ENCODE results near the gene VIPR1.
A peak's percentile ranks its signal among the peaks of the same experiment; 100 is the strongest.

Gene VIPR1

GRCh38 chr3:42557854-42558253, 55.4 kb downstream of the VIPR1 start:
- TF ChIP-seq CTCF (conservative IDR thresholded peaks at IDR 0.05; ENCODE audit: low read depth, low read length) = no peak
- no peak overlapping the region for H3K9ac ChIP-seq
- no peaks in the 10 kb centered on the region for H4K20me1 ChIP-seq (ENCODE audit: insufficient read depth)
- no peak overlapping the region for H3K4me2 ChIP-seq
- H2AFZ ChIP-seq (ENCODE audit: low read depth) = no peak overlapping the region
- no peak overlapping the region for H3K4me3 ChIP-seq (IDR thresholded peaks at IDR 0.05; ENCODE audit: insufficient read depth, low read depth, low read length)
- H3K4me1 ChIP-seq (ENCODE audit: low read depth, poor library complexity, severe bottlenecking) = peaks cover 16% of the 10 kb centered on the region
- H3K79me2 ChIP-seq (ENCODE audit: insufficient read depth, low read depth) = no peaks in the 10 kb centered on the region
- H3K36me3 ChIP-seq (ENCODE audit: insufficient read depth) = no peaks in the 10 kb centered on the region
- H3K27ac ChIP-seq = no peak overlapping the region
- H3K27me3 ChIP-seq (ENCODE audit: insufficient read depth, low read depth) = no peaks in the 10 kb centered on the region

- Histone ChIP-seq H3K27ac (no peak overlapping the region), H3K27me3 (ENCODE audit: insufficient read depth, low read depth) (no peaks in the 10 kb centered on the region), H3K36me3 (ENCODE audit: insufficient read depth) (no peaks in the 10 kb centered on the region), H2AFZ (ENCODE audit: low read depth) (no peak overlapping the region), H3K9ac (no peak overlapping the region), H3K4me1 (ENCODE audit: low read depth, poor library complexity, severe bottlenecking) (no peaks in the 10 kb centered on the region), H3K79me2 (ENCODE audit: insufficient read depth, low read depth) (no peaks in the 10 kb centered on the region), H4K20me1 (ENCODE audit: insufficient read depth) (no peaks in the 10 kb centered on the region), H3K4me3 (IDR thresholded peaks at IDR 0.05; ENCODE audit: insufficient read depth, low read depth, low read length) (no peak overlapping the region), H3K4me2 (no peak overlapping the region)
- no peak for TF ChIP-seq CTCF (conservative IDR thresholded peaks at IDR 0.05; ENCODE audit: low read depth, low read length)
Measured at GRCh38 chr3:42562047-42562907, 59.8 kb downstream of the VIPR1 start.

- Histone ChIP-seq H2AFZ (ENCODE audit: low read depth) (no peak overlapping the region), H3K27ac (no peak overlapping the region), H3K4me2 (no peak overlapping the region), H3K9ac (no peak overlapping the region), H4K20me1 (ENCODE audit: insufficient read depth) (no peaks in the 10 kb centered on the region), H3K27me3 (ENCODE audit: insufficient read depth, low read depth) (no peaks in the 10 kb centered on the region), H3K36me3 (ENCODE audit: insufficient read depth) (no peaks in the 10 kb centered on the region), H3K79me2 (ENCODE audit: insufficient read depth, low read depth) (no peaks in the 10 kb centered on the region), H3K4me1 (ENCODE audit: low read depth, poor library complexity, severe bottlenecking) (no peaks in the 10 kb centered on the region), H3K4me3 (IDR thresholded peaks at IDR 0.05; ENCODE audit: insufficient read depth, low read depth, low read length) (no peak overlapping the region)
- TF ChIP-seq CTCF (conservative IDR thresholded peaks at IDR 0.05; ENCODE audit: low read depth, low read length) = no peak
Measured at GRCh38 chr3:42569593-42570142, 67.2 kb downstream of the VIPR1 start.

GRCh38 chr3:42572278-42572677, 69.8 kb downstream of the VIPR1 start:
- H3K4me3 ChIP-seq (IDR thresholded peaks at IDR 0.05; ENCODE audit: insufficient read depth, low read depth, low read length) = no peak overlapping the region
- no peaks in the 10 kb centered on the region for H4K20me1 ChIP-seq (ENCODE audit: insufficient read depth)
- no peaks in the 10 kb centered on the region for H3K36me3 ChIP-seq (ENCODE audit: insufficient read depth)
- H3K4me1 ChIP-seq (ENCODE audit: low read depth, poor library complexity, severe bottlenecking) = no peaks in the 10 kb centered on the region
- no peaks in the 10 kb centered on the region for H3K79me2 ChIP-seq (ENCODE audit: insufficient read depth, low read depth)
- no peaks in the 10 kb centered on the region for H3K27me3 ChIP-seq (ENCODE audit: insufficient read depth, low read depth)
- H3K9ac ChIP-seq = no peak overlapping the region
- H3K27ac ChIP-seq = no peak overlapping the region
- TF ChIP-seq CTCF (conservative IDR thresholded peaks at IDR 0.05; ENCODE audit: low read depth, low read length) = peak; percentile 42; the same call in 1 of the 2 replicates
- no peak overlapping the region for H3K4me2 ChIP-seq
- no peak overlapping the region for H2AFZ ChIP-seq (ENCODE audit: low read depth)

Measured in KMS-11 (cell line).